HuH-7.5 (cell line): Measurements from ENCODE around the gene MYL5.
"Not testable (repeated sequence)": the region's sequence is repeated elsewhere in the genome, so short reads cannot be mapped to it uniquely, and the experiment has no call there.

ENCODE experiments used
- DNase-seq: peaks from one replicate; pipeline ENCODE4 v3.0.0; 2011; ENCODE audit warnings: low spot score

The MYL5 gene

DNA sequence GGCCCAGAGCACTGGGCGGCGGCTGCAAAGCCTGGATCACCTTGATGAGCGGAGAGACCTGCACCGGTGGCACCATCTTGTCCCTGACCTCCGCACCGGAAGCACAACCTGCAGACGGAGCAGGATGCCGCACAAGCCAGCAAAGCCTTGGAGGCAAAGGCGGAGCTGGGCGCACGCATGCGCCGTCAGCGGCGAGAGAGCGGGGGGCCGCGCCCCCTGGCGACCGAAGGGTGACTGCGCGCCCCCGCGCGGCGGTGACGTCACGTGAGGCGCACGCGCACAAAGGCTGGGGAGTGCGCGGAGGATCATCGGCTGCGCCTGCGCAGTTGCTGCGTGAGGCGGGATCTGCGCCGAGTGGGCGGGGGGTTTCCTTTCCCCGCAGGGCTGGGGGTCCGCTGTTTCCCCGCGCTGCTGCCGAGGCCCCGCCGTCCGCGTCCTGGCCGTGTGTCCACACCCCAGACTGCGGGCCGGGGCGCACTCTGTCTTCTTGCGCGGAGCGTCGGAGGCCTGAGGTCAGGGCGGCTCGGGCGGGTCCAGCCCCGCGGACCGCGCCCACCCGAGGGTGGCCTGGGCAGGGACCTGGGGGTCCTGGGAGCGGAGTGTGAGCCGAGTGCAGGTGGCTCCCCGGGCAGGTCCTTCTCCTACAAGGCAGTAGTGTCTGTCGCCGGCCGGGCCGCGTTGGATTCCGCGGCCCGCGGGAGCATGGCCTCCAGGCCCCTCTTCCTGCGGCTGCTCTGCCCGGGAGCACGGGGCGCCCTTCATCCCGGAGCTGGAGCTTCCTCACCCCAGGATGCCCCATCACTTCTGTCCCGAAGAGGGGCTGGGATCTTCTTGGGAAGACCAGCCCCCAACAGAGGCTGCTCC lies at the start of gene MYL5, which contains the start of gene ATP5ME:
MYL5 (plus strand) TSS at position 371 of the 864 bp plus-strand sequence. CDS start 3,485 bp downstream, outside the sequence.
ATP5ME (minus strand) TSS at position 105 of the 864 bp plus-strand sequence; CDS start at position 76, 29 bp downstream.
- peak; percentile 100 for DNase-seq

DNA sequence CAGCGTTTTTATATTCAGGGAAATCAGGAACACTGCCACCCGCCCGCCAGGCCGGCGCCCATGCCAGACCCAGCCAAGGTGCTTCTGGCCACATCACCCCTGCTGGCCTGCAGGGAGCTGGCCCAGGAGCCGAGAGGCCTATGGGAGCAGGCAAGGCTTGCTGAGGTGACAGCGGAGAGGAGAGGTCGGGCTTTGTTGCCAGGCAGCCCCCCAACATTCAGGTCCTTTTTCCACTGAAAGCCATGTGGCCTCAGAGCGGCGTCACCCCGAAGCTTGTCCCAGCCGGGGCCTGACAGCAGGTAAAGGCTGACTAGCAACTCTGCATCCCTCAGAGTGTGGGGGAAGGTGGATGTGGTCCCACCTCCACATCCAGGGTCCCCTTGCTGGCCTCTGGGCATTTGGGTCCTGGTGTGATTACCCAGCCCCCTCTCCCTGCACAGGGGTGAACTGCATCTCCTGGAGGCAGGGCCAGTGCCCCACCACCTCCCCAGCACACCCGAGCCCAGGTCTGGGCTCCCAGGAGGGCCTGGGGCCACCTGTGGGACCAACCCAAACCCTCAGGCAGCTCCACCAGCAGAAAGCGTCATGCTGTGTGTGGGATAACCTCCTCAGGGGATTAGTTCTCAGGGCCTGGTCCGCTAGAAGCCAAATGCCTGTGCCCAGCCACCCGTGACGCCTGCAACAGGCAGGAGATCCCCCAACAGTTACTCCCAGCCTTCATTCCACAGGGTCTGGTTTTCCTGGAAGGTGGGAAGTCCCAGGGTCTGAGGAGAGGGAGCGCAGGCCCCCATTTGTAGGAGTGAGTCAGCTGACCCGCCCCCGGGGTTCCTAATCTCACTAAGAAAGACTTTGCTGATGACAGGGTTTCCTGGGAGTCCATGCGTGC lies 49.4 kb upstream of the MYL5 start, which contains the start of gene PDE6B:
PDE6B (plus strand) TSS at position 869 of the 886 bp plus-strand sequence. CDS start 54 bp downstream, outside the sequence.
- DNase-seq: no peak

GRCh38 chr4:625631-626161 lies 48.6 kb upstream of the MYL5 start:
- no peak for DNase-seq

GRCh38 chr4:626201-627091 lies 47.9 kb upstream of the MYL5 start:
- no peak for DNase-seq

DNA sequence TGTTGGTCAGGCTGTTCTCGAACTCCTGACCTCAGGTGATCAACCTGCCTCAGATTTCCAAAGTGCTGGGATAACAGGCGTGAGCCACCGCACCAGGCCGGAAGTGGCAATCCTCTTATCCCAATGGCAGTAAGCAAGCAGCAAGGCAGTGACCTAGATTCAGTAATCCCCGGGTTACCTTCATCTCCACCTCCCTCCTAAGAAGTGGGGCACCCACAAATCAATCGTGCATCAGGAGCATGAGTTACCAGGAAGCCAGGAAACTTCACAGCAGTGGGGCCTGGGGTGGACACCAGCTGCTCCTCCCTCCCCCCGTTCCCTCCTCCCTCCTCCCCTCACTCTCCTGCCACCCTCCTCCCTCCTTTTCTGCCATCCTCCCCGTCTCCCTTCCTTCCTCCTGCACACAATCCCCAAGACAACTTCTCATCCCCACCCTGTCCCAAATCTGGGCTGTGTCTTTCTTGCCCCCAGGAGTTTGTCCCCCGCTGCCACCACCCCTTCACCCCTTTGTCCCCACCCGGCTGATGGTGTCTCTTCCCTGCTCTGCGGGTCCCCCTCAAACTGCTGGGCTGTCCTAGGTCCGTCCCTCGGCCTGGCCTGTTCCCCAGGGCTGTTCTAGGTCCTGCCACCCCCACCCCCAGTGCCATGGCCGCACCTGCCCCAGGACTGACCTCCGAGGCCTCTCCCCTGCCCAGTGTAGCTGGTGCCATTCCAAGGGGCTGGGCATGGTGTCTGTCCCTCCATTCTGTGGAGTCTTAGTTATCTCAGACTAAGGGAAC lies 46.8 kb upstream of the MYL5 start:
- no peak for DNase-seq

GRCh38 chr4:628311-628741 lies 46.0 kb upstream of the MYL5 start:
- no peak for DNase-seq

DNA sequence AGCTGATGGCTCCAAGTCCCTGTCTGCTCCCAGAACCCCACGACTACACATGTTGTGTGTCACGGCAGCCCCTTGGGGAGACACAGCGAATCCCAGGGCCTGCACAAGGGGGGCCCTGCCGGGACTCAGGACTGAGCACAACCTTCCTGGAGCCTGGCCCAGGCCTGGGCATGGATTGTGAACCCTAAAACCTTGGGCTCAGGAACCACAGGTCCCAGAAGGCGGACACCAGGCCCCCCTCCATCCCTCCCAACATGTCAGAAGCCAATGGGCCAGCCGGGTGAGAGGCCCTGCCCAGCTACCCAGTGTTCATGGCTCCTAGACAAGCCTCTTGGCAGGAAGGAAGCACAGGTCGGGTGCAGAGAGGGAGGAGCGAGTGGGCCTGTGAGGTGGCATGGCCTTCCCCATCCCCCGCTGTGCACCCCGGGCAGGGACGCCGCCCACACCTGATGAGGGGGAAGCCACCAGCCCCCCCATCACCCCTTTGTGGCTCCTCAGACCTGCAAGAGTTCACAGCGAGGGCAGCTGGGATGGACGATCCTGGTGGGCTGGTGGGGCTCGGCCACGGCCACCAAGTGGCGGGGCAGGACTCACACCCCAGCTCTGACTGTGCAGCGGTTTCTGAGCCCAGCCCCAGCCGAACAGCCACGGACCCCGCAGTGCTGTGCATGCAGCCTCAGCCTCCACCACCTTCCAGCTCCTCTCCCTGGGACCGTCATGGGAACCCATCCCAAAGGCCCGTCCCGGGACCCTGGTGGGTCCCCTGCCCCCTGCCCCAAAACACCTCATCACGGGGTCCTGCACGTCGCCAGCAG lies 45.3 kb upstream of the MYL5 start:
- no peak for DNase-seq

DNA sequence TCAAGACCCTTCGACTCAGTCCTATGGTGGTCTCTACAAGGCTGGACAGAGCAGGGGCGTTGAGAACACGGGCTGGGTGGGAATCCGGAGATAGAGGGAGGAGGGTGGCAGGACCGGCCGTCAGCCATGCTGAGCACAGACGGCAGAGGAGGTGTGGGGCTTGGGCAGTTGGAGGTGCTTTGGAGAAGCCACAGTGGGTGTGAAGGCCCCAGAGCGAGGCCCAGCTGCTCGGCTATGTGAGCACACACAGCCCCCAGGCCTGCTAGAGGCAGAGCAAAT lies 44.8 kb upstream of the MYL5 start:
- no peak for DNase-seq

DNA sequence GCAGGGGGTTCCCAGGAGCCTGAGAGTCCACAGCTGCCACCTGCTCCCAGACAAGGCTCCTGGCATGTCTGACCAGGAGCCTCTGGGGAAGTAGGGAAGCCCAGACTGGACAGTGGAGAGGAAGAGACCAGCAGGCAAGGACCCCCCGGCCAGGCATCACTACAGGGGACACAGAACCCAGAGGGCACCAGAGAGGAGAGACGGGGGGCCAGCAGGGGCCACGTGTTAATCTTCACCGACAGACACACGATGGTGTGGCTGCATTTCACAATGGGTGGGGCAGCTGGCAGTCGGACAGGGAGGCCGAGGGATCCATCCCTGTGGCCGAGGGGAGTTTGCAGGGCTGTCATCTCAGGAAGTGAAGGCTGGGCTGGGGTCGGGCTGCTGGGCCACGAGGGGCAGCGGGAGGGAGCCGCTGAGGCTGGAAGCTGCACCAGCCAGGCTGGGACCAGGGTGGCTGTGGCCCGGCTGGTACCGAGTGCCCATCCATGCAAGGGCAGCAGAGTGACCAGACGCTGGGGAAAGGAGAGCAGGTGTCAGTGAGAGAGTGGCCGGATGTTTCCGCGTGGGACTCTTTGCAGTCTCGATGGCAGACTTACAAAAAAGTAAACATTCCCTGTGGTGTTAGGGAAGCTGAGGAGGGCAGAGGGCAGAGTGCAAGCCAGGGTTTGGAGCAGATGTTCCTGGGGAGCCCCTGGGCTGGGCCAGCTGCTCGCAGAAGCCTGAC lies 44.3 kb upstream of the MYL5 start:
- no peak for DNase-seq

DNA sequence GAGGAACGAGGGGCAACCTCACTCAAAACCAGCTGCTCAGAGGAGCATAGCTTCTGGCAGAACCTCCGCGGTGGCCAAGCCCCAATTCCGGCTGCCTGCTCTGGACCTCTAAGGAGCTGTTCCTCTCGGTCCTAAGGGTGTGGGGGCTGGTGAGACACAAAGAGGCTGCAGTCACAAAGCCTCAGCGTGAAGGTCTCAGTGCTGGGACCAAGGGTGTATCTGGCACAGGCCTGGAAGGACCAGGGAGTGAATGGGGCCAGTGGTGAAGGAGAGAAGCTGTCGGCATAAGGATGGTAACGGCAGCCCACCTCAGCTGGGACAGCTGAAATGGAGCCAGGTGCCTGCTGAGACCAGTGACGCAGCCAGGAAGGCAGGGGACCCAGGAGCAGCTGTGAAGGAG lies 43.7 kb upstream of the MYL5 start:
- no peak for DNase-seq

GRCh38 chr4:632196-632790 lies 42.0 kb upstream of the MYL5 start:
- no peak for DNase-seq

DNA sequence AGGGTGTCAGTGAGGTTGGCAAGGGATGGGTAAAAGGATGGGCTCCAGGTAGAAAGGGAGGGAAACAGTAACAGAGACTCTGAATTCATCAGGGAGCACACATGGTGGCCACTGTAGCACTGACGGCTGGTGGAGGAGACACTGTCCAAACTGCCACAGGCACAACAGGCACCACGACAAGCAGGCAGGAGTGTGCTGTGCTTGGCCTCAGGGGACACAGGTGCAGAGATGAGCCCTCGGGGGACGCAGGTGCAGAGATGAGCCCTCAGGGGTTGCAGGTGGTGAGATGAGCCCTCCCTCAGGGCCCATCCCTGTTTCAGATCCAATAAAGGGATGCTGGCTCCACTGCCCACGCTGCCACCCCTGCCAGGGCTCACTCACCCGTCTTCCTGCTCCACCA lies 41.4 kb upstream of the MYL5 start:
- DNase-seq: no peak

- DNase-seq: no peak
Measured at GRCh38 chr4:633406-633805, 40.9 kb upstream of the MYL5 start.

DNA sequence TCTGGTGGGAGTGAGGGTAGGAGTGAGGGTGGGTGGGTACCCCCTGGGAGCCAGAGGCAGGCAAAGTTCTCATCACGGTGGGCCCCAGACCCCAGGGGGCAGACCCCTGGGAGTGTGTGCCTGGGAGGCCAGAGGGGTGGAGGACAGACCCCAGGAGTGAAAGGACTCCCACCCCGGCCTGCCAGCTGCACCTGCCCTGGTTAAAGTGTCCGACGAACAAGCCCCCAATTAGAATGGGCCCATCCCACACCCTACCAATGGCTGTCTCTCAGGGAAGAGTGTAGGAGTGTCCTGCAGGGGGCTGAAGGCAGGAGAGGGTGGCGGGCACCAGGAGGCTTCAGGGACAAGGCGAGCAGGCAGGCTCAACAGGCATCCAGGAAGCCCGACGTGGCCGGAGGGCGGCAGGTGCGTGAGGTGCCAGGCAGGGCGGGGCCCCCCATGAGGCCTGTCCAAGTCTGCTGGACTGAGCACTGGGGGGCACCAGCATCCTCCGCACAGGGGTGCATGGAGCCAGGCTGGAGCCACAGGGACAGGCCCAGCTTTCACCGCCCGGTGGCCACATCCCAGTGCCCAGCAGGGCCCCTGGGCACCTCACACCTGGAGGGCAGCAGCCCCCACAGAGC lies 40.3 kb upstream of the MYL5 start:
- no peak for DNase-seq

GRCh38 chr4:634599-634985 lies 39.8 kb upstream of the MYL5 start:
- no peak for DNase-seq

GRCh38 chr4:635066-635835 lies 39.1 kb upstream of the MYL5 start:
- not testable (repeated sequence) for DNase-seq

DNA sequence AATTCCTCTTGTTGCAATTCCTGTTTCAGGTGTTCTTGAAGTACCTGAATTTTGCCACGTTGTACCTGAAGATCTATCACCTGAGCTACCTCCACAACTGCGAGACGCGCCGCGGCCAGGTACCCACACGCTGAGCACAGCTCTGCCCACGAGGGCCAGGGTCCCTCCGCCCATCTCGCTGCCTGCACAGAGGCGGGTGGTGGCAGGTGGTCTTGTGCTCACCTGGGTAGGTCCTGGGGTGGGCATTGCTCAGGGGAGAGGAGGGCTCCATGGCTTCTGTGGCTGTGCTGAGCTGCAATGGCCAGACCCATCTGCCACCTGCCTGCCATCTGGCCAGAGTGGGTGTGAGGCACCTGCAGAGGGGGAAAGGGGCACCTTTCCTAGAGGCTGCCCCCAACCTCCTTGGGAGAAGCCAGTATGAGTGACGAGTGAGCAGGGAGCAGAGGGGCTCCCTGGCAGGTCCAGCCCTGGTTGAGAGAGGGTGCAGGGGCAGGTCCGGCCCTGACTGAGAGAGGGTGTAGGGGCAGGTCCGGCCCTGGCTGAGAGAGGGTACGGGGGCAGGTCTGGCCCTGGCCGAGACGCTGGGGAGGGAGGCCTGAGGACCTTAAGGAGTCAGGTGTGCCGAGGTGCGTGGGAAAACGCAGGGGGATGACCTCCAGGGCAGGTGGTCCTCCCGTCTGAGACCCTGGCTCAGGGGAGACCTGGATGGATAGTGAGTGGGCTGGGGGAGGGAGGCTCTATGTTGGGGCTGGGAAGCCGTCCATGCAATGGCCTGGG lies 38.3 kb upstream of the MYL5 start:
- no peak for DNase-seq
